Stimulated activated CD4-positive, alpha-beta T cell treated with anti-CD3 and anti-CD28 coated beads, Interleukin-1b, Interleukin-23, amount 100 ng/mL, for 24 hours (primary cell): ENCODE data around the gene SLC22A31.
"Not testable (repeated sequence)": the region's sequence is repeated elsewhere in the genome, so short reads cannot be mapped to it uniquely, and the experiment has no call there.

ENCODE experiments used
- DNase-seq, 4 experiments: peaks; one replicate each; pipeline ENCODE4 v3.0.0-alpha.2; 2020; ENCODE audit warnings: low read depth in 4 of 4, low spot score in 1 of 4

SLC22A31 gene

GRCh38 chr16:89167425-89167941, 32.9 kb downstream of the SLC22A31 start:
- peak; percentile 66 to 94 (median 80) for DNase-seq

- no peak for DNase-seq
Observed at GRCh38 chr16:89166696-89167424, 33.5 kb downstream of the SLC22A31 start.

- DNase-seq: not testable (repeated sequence)
Observed at GRCh38 chr16:89165681-89165979, 34.7 kb downstream of the SLC22A31 start.

GRCh38 chr16:89164847-89165680, 35.3 kb downstream of the SLC22A31 start:
- DNase-seq: no peak

GRCh38 chr16:89164436-89164835, 35.9 kb downstream of the SLC22A31 start:
- DNase-seq: no peak

GRCh38 chr16:89163297-89163696, 37.0 kb downstream of the SLC22A31 start:
- no peak for DNase-seq

GRCh38 chr16:89161763-89162713, 38.3 kb downstream of the SLC22A31 start:
- DNase-seq: no peak

GRCh38 chr16:89160977-89161701, 39.2 kb downstream of the SLC22A31 start:
- no peak for DNase-seq

- DNase-seq: no peak
Observed at GRCh38 chr16:89159850-89160354, 40.4 kb downstream of the SLC22A31 start.

GRCh38 chr16:89159066-89159849, 41.1 kb downstream of the SLC22A31 start:
- no peak for DNase-seq

- no peak for DNase-seq
Observed at GRCh38 chr16:89157778-89158177, 42.6 kb downstream of the SLC22A31 start.

- no peak for DNase-seq
Observed at GRCh38 chr16:89156740-89157645, 43.3 kb downstream of the SLC22A31 start.

- DNase-seq: no peak
Observed at GRCh38 chr16:89155851-89156739, 44.2 kb downstream of the SLC22A31 start.

- DNase-seq: no peak
Observed at GRCh38 chr16:89155184-89155679, 45.1 kb downstream of the SLC22A31 start.

GRCh38 chr16:89154390-89155183, 45.8 kb downstream of the SLC22A31 start:
- DNase-seq: no peak

- DNase-seq: no peak
Observed at GRCh38 chr16:89153848-89154271, 46.5 kb downstream of the SLC22A31 start.
